Suprapubic skin (tissue), 4 donors: ENCODE measurements around the gene TPRN. TPM values are rescaled to one million over a fixed set of nuclear protein-coding genes. Genes with fewer than 3 reads are reported as not detected.

Source experiments
- DNase-seq, 2 donors: peaks; one replicate each; pipeline ENCODE4 v3.0.0-alpha.2; 2019; ENCODE audit warnings: low spot score in 2 of 2
- H3K27ac ChIP-seq: fragments of 200-600 bp; sonication (generic); one replicate; pipeline ENCODE4 v1.5.1; 2019
- H3K27me3 ChIP-seq: fragments of 200-600 bp; sonication (generic); one replicate; pipeline ENCODE4 v1.5.1; 2019
- H3K36me3 ChIP-seq: fragments of 200-600 bp; sonication (generic); one replicate; pipeline ENCODE4 v1.5.1; 2019
- H3K4me1 ChIP-seq: fragments of 200-600 bp; sonication (generic); one replicate; pipeline ENCODE4 v1.5.1; 2019
- H3K4me3 ChIP-seq: fragments of 200-600 bp; sonication (generic); one replicate; pipeline ENCODE4 v1.5.1; 2019; ENCODE audit warnings: mild to moderate bottlenecking
- H3K9me3 ChIP-seq: fragments of 200-600 bp; sonication (generic); one replicate; pipeline ENCODE4 v1.5.1; 2019
- CTCF ChIP-seq, 2 donors: fragments of 200-600 bp in 1 of 2; fragments of 450-650 bp in 1 of 2; sonication (generic) in 1 of 2; IDR thresholded peaks; one replicate each; pipeline ENCODE4 v1.5.1; 2016 to 2019; ENCODE audit warnings: antibody characterized with exemption in 2 of 2, mild to moderate bottlenecking in 1 of 2, moderate library complexity in 1 of 2
- EP300 ChIP-seq: sonication (generic); formaldehyde crosslinking; IDR thresholded peaks from one replicate; pipeline ENCODE4 v1.6.1; 2017; ENCODE audit warnings: antibody characterized with exemption
- POLR2A ChIP-seq, 2 donors: fragments of 450-650 bp; IDR thresholded peaks; one replicate each; pipeline ENCODE4 v1.6.1; 2017; ENCODE audit warnings: antibody characterized with exemption in 2 of 2, mild to moderate bottlenecking in 2 of 2, moderate library complexity in 2 of 2
- POLR2AphosphoS5 ChIP-seq, 3 donors: sonication (generic); formaldehyde crosslinking; IDR thresholded peaks; one replicate each; pipeline ENCODE4 v1.6.1; 2017; ENCODE audit warnings: antibody characterized with exemption in 3 of 3
- WGBS: methylation state at CpG from one replicate; pipeline ENCODE4 v1.1.5; 2018; 5-methylcytosine and 5-hydroxymethylcytosine counted together
- total RNA-seq, 4 donors: library from RNA; depleted of rRNA; stranded (reverse); fragments of >200 nt; gene quantifications; one replicate each; pipeline ENCODE4 v1.1.0, GENCODE V29; 2016

The TPRN gene
- total RNA-seq, 4 donors from 2014 or later: 12.6 to 23.6 (median 18.7) TPM

- H3K4me3 ChIP-seq: no peak overlapping the region
- no peak overlapping the region for H3K27ac ChIP-seq
- DNase-seq: no peak
- TF ChIP-seq CTCF (IDR thresholded peaks at IDR 0.05) (no peak), POLR2AphosphoS5 (IDR thresholded peaks at IDR 0.05) (no peak), POLR2A (IDR thresholded peaks at IDR 0.05) (no peak), EP300 (no peak)
- peaks cover 27% of the 10 kb centered on the region for H3K4me1 ChIP-seq
- peaks cover 10% of the 10 kb centered on the region for H3K36me3 ChIP-seq
- no peaks in the 10 kb centered on the region for H3K27me3 ChIP-seq
- 100% methylated on average over 3 of the region's 30 CpGs for WGBS
- H3K9me3 ChIP-seq: no peaks in the 10 kb centered on the region
Measured at GRCh38 chr9:137216188-137216965, 15.8 kb upstream of the TPRN start.

GRCh38 chr9:137215196-137215986 is 14.8 kb upstream of the TPRN start:
- no peak overlapping the region for H3K27ac ChIP-seq
- no peak overlapping the region for H3K4me3 ChIP-seq
- H3K4me1 ChIP-seq: peaks cover 27% of the 10 kb centered on the region
- peaks cover 10% of the 10 kb centered on the region for H3K36me3 ChIP-seq
- WGBS: 91% methylated on average over 8 of the region's 22 CpGs
- TF ChIP-seq CTCF (IDR thresholded peaks at IDR 0.05) (no peak), EP300 (no peak), POLR2A (IDR thresholded peaks at IDR 0.05) (no peak)
- H3K9me3 ChIP-seq: no peaks in the 10 kb centered on the region
- no peak for DNase-seq
- H3K27me3 ChIP-seq: no peaks in the 10 kb centered on the region

- no peak for DNase-seq
- H3K27me3 ChIP-seq: no peaks in the 10 kb centered on the region
Measured at GRCh38 chr9:137214620-137215019, 14.1 kb upstream of the TPRN start.

GRCh38 chr9:137213160-137214060 is 12.9 kb upstream of the TPRN start:
- Histone ChIP-seq H3K27ac (no peak overlapping the region), H3K36me3 (peaks cover 18% of the 10 kb centered on the region)

More at GRCh38 chr9:137214620-137215019, 14.1 kb upstream of the TPRN start:
- Histone ChIP-seq H3K36me3 (peaks cover 10% of the 10 kb centered on the region), H3K4me1 (peaks cover 27% of the 10 kb centered on the region), H3K9me3 (no peaks in the 10 kb centered on the region), H3K4me3 (no peak overlapping the region), H3K27ac (no peak overlapping the region)
- WGBS: 94% methylated on average over 19 of the region's 19 CpGs
- TF ChIP-seq EP300 (no peak), CTCF (IDR thresholded peaks at IDR 0.05) (no peak), POLR2A (IDR thresholded peaks at IDR 0.05) (no peak), POLR2AphosphoS5 (IDR thresholded peaks at IDR 0.05) (no peak)

More at GRCh38 chr9:137213160-137214060, 12.9 kb upstream of the TPRN start:
- Histone ChIP-seq H3K27me3 (no peaks in the 10 kb centered on the region), H3K4me3 (no peak overlapping the region), H3K4me1 (peaks cover 20% of the 10 kb centered on the region), H3K9me3 (no peaks in the 10 kb centered on the region)
- 91% methylated on average over 36 of the region's 49 CpGs for WGBS
- no peak for DNase-seq
- TF ChIP-seq POLR2AphosphoS5 (IDR thresholded peaks at IDR 0.05) (no peak), POLR2A (IDR thresholded peaks at IDR 0.05) (no peak), EP300 (no peak), CTCF (IDR thresholded peaks at IDR 0.05) (no peak)
